ENCODE data around the gene ANTXR1.
"Not testable (repeated sequence)": the region's sequence is repeated elsewhere in the genome, so short reads cannot be mapped to it uniquely, and the experiment has no call there.

Gene ANTXR1

DNA sequence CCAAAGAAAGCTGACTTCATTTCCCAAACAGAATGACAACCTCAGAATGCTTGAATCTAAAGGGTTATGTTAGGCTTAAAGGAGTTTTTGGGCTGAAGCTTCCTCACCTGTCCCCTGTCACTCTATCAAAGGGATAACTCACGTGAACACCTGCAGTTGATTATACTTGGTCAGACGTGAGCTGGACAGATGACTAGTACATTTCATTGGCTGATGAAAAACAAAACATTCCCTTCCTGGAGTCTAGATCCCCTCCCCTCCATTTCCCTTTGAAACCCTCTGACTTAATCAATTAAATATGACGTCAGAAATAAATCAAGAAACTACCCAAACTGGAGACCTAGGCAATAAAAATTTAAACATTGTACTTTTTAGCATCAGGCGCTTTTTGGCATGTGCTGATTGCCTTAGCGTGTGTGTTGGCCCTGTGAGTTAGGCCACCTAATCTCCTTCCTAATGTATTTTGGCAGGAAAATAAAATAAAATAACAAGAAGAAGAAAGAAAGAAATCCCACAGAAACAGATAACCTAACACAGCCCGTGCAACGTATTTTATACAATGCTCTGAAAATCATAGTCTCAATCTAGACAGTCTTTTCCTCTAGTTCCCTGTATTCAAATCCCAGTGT is 159.0 kb downstream of the ANTXR1 start:
- Histone ChIP-seq H3K9me3 (ENCODE audit: control insufficient read depth, low read depth, low read length) (no peaks in the 10 kb centered on the region), H3K27ac (ENCODE audit: low read length) (no peak overlapping the region), H3K36me3 (ENCODE audit: control insufficient read depth, low read depth, low read length) (no peaks in the 10 kb centered on the region), H3K9ac (ENCODE audit: low read length) (no peak overlapping the region), H3K4me1 (ENCODE audit: control insufficient read depth, low read depth, low read length) (peaks cover 6% of the 10 kb centered on the region), H3K4me3 (ENCODE audit: low read length) (no peak overlapping the region), H3K27me3 (ENCODE audit: control insufficient read depth, insufficient read depth, low read length) (no peaks in the 10 kb centered on the region)

DNA sequence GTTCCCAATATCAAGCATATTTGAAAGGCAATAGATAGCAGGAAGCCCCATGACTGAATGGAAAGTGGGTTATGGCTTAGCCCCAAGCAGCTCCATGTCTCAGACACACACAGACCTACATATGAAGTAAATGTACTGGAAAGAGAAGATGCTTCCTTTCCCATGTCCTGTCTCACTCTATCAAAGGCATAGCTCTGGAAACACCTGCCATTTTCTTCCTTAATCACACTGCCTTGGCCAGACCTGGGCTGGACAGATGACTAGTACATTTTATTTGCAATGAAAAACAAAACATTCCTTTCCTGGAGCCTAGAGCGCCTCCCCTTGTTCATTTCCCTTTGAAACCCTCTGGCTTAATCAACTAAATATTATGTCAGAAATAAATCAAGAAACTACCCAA is 160.7 kb downstream of the ANTXR1 start:
- no peaks in the 10 kb centered on the region for H3K9me3 ChIP-seq (ENCODE audit: control insufficient read depth, low read depth, low read length)
- no peak overlapping the region for H3K27ac ChIP-seq (ENCODE audit: low read length)
- H3K4me3 ChIP-seq (ENCODE audit: low read length) = no peak overlapping the region

DNA sequence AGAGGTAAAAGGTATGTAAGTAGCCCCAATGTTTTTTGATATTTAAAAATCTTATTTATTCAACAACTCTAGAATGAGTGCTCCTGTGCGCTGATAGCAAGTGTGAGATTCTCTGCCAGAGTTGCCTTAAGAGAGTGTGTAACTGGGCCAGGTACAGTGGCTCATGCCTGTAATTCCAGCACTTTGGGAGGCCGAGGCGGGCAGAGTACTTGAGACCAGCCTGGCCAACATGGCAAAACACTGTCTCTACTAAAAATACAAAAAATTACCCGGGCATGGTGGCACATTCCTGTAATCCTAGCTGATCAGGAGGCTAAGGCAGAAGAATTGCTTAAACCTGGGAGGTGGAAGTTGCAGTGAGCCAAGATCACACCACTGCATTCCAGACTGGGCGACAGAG is 161.2 kb downstream of the ANTXR1 start:
- H3K9me3 ChIP-seq (ENCODE audit: control insufficient read depth, low read depth, low read length); H3K9ac ChIP-seq (ENCODE audit: low read length); H3K36me3 ChIP-seq (ENCODE audit: control insufficient read depth, low read depth, low read length); H3K27me3 ChIP-seq (ENCODE audit: control insufficient read depth, insufficient read depth, low read length); H3K4me3 ChIP-seq (ENCODE audit: low read length); H3K27ac ChIP-seq (ENCODE audit: low read length): not testable (repeated sequence)
- peaks cover 23% of the 10 kb centered on the region for H3K4me1 ChIP-seq (ENCODE audit: control insufficient read depth, low read depth, low read length)

More for the DNA sequence above, 160.7 kb downstream of the ANTXR1 start:
- Histone ChIP-seq H3K36me3 (ENCODE audit: control insufficient read depth, low read depth, low read length) (no peaks in the 10 kb centered on the region), H3K9ac (ENCODE audit: low read length) (no peak overlapping the region), H3K27me3 (ENCODE audit: control insufficient read depth, insufficient read depth, low read length) (no peaks in the 10 kb centered on the region), H3K4me1 (ENCODE audit: control insufficient read depth, low read depth, low read length) (peaks cover 20% of the 10 kb centered on the region)

DNA sequence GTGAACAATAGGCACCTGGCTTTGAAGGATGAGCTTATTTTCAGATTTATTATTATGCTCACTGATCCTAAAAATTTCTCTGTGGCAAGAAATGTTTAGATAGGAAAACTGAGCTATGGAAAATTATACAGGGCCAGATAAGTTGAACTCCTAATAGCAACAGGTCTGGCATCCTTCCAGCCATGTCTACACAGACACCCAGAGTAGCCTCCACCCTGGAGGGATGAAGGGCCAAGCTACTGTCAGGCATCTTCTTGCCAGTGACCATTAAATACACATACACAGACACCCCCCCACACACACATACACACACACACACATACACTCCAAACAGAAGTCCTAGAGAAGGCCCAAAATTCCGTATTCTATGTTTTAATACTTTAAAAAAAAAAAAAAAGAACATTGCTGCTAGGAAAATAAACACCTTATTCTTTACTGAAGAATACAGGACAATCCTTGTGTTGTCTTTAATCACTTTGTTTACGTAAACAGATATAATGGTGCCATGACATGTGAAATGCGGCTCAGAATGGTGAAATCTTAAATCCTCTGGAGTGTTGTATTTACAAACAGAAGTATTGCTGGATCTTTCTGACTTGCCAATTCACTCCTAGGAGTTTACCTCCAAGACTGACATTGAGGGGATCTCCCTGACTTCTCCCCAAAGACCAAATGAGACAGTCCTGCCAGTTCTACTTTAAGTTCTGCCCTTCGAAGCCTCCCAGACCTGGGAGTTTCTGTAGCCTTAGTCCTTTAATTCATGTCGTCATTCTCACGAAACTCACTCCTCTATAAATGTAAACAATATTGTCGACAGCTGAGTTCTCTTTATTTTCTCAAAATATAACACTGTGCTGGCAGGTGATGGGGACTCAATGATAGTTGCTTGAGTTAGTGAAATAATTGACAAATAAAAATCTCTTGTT is 163.1 kb downstream of the ANTXR1 start:
- Histone ChIP-seq H3K4me1 (ENCODE audit: control insufficient read depth, low read depth, low read length) (peaks cover 23% of the 10 kb centered on the region), H3K4me3 (ENCODE audit: low read length) (no peak overlapping the region), H3K27ac (ENCODE audit: low read length) (no peak overlapping the region), H3K9ac (ENCODE audit: low read length) (no peak overlapping the region), H3K27me3 (ENCODE audit: control insufficient read depth, insufficient read depth, low read length) (no peaks in the 10 kb centered on the region), H3K36me3 (ENCODE audit: control insufficient read depth, low read depth, low read length) (no peaks in the 10 kb centered on the region), H3K9me3 (ENCODE audit: control insufficient read depth, low read depth, low read length) (no peaks in the 10 kb centered on the region)

DNA sequence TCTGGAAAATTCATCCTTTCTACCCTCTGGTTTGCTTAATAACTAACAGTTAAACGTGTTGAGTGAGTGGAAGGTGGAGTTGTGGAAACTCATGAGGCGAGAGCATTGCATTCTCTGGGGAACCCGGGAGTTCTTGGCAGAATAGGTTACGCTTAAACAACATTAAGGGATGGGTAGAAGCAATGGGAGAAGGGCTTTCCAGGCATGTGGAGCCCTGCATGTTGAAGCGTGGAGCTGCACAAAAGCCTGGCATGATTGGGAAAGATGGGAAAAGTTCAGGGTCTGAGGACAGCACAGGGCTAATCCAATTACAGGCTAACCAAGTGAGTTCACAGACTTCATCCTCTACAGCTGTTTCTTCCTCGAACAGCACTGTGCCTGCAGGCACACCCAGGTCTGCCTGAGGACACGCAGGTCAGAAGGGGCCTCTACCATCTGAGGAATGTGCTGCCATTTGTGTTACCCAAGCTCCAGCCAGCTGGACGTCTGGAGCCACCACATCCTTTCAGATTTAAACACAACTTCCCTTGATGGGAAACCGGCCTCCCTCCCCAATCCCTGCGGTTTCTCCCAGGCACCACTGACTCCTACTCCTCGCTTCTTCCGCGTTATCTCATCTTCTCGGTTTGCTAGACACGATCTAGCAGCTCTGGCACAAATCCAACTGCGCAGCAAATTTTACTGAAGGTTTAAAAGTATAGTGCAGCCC is 164.2 kb downstream of the ANTXR1 start:
- Histone ChIP-seq H3K4me1 (ENCODE audit: control insufficient read depth, low read depth, low read length) (peaks cover 23% of the 10 kb centered on the region), H3K36me3 (ENCODE audit: control insufficient read depth, low read depth, low read length) (peaks cover 3% of the 10 kb centered on the region), H3K9me3 (ENCODE audit: control insufficient read depth, low read depth, low read length) (no peaks in the 10 kb centered on the region), H3K4me3 (ENCODE audit: low read length) (peak overlapping the region; percentile 17), H3K27ac (ENCODE audit: low read length) (peak overlapping the region; percentile 79), H3K27me3 (ENCODE audit: control insufficient read depth, insufficient read depth, low read length) (no peaks in the 10 kb centered on the region), H3K9ac (ENCODE audit: low read length) (peak overlapping the region; percentile 44)

DNA sequence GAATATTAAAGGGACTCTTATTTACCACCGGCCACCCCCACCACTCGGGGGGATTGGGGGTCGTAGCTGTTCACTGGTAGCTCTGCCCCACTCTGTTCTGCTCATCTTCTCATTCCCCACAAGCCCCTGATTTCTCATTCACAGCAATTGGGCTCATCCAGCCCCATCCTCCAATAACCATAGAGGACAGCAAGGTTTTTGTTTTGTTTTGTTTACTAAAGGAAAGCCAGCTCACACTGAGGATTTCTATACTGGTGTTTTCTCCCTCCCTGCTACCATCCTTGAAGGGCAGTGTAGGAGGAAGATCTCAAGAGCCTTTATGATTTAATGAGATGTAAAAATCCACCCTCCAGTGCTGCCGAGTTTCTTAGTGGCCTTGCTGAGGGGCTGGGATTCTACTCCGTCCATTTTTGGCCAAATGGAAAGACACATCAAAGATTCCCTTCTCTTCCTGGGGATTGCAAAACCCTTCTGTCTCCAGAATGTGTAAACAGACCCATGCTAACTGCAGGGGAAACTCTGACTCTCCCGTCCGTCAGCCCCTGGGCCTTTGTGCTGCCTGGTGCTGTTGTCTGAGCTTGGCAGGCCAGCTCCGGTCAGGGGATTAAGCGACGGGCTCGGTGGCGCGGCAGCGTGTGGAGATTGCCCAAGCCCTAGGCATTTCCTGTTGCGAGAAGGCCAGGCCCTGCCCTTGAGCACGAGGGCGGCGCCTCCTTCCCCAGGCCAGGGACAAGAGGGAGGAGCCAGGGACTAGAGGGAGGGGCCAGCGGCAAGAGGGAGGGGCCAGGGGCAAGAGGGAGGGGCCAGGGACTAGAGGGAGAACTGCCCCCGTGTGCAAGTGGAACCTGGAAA is 165.0 kb downstream of the ANTXR1 start:
- H3K4me3 ChIP-seq (ENCODE audit: low read length) = peak overlapping the region; percentile 17
- peak overlapping the region; percentile 79 for H3K27ac ChIP-seq (ENCODE audit: low read length)
- peak overlapping the region; percentile 44 for H3K9ac ChIP-seq (ENCODE audit: low read length)
- no peaks in the 10 kb centered on the region for H3K27me3 ChIP-seq (ENCODE audit: control insufficient read depth, insufficient read depth, low read length)
- no peaks in the 10 kb centered on the region for H3K9me3 ChIP-seq (ENCODE audit: control insufficient read depth, low read depth, low read length)
- peaks cover 10% of the 10 kb centered on the region for H3K36me3 ChIP-seq (ENCODE audit: control insufficient read depth, low read depth, low read length)
- H3K4me1 ChIP-seq (ENCODE audit: control insufficient read depth, low read depth, low read length) = peaks cover 23% of the 10 kb centered on the region

DNA sequence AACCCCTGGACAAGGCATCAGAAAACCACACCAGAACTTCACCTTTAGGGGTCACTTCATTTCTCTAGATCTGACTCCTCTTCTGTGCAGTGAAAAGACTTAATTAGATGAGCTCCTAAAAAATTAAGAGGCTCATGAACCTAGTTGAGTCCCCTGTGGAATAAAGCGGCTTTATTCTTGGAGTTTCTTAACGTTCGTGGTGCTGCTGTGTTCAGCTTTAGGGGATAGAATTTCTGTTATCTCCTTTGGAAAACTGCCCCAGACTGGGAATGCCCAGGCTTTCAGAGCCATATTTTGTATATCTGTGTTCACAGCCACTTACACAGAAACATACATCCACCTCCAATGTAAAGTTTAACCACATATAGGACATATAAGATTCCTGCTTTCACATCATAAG is 165.8 kb downstream of the ANTXR1 start:
- no peak overlapping the region for H3K9ac ChIP-seq (ENCODE audit: low read length)
- H3K4me3 ChIP-seq (ENCODE audit: low read length) = no peak overlapping the region
- H3K9me3 ChIP-seq (ENCODE audit: control insufficient read depth, low read depth, low read length) = no peaks in the 10 kb centered on the region
- H3K27me3 ChIP-seq (ENCODE audit: control insufficient read depth, insufficient read depth, low read length) = no peaks in the 10 kb centered on the region
- H3K27ac ChIP-seq (ENCODE audit: low read length) = no peak overlapping the region
- H3K4me1 ChIP-seq (ENCODE audit: control insufficient read depth, low read depth, low read length) = peaks cover 23% of the 10 kb centered on the region
- peaks cover 13% of the 10 kb centered on the region for H3K36me3 ChIP-seq (ENCODE audit: control insufficient read depth, low read depth, low read length)

DNA sequence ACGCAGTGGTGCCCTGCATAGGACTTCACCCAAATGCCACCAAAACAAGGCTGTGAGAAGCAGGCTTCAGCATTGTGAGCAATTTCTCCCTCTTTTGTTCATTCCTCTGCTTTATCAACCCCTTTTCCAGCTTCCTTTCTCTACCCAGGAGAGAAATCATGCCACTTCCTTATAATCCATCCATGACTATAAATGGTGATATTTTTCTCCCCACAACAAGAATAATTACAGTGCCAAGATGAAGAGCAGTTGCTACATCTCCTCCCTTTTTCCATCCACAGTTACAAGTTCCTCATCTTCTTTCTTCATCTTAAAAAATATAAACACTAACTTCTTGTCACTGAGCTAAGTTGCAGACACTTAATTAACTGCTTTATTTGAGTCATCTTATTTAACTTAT is 167.2 kb downstream of the ANTXR1 start:
- no peak overlapping the region for H3K27ac ChIP-seq (ENCODE audit: low read length)
- no peaks in the 10 kb centered on the region for H3K27me3 ChIP-seq (ENCODE audit: control insufficient read depth, insufficient read depth, low read length)
- peaks cover 21% of the 10 kb centered on the region for H3K36me3 ChIP-seq (ENCODE audit: control insufficient read depth, low read depth, low read length)
- no peak overlapping the region for H3K4me3 ChIP-seq (ENCODE audit: low read length)
- H3K9me3 ChIP-seq (ENCODE audit: control insufficient read depth, low read depth, low read length) = no peaks in the 10 kb centered on the region
- H3K4me1 ChIP-seq (ENCODE audit: control insufficient read depth, low read depth, low read length) = peaks cover 23% of the 10 kb centered on the region
- H3K9ac ChIP-seq (ENCODE audit: low read length) = no peak overlapping the region

DNA sequence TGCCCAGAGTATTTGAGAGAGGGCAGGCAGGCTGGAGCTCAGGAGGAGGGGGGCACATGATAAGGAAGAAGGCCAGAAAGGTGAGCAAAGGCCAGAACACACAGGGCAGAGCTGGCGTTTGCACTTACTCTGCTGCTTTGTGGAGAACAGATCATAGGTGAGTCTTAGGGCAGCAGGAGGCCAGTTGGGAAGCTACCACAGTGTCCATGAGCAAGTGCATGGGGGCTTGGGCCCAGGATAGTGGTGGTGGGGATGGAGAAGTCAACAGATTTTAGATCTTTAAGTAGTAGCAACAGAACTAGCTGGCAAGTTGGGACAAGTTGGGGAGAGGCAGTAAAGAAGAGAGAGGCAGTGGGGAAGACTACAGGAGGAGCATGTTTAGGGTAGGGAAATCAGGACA is 168.0 kb downstream of the ANTXR1 start:
- Histone ChIP-seq H3K4me3 (ENCODE audit: low read length) (no peak overlapping the region), H3K4me1 (ENCODE audit: control insufficient read depth, low read depth, low read length) (peaks cover 23% of the 10 kb centered on the region), H3K27me3 (ENCODE audit: control insufficient read depth, insufficient read depth, low read length) (no peaks in the 10 kb centered on the region), H3K27ac (ENCODE audit: low read length) (no peak overlapping the region), H3K36me3 (ENCODE audit: control insufficient read depth, low read depth, low read length) (peaks cover 23% of the 10 kb centered on the region), H3K9ac (ENCODE audit: low read length) (no peak overlapping the region), H3K9me3 (ENCODE audit: control insufficient read depth, low read depth, low read length) (no peaks in the 10 kb centered on the region)

DNA sequence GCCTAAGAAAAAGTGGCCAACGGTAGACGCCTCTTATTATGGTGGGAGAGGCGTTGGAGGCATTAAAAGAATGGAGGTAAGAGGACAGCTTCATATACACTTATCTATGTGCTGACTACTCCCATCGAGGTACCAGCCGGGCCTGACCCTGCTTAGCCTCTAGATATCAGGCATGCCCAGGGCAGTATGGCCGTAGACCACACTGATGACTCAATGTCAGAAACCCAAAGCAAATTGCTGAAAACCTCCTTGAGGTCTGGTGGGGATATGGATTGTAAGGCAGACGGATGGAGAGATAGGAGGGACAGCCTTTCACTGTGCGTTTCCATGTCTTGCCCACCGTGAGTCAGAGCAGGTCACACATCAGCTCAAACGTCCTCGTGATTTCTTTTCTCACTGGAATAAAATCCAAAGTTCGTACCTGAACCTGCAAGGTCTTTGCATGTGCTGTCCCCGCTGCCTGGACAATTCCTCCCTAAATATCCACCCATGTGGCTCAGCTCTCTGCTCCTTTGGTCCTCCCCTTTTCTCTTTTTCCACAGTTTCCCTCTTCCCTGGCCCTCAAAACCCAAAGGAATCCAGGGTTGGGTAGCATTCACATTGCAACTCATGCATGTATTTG is 168.9 kb downstream of the ANTXR1 start:
- H3K4me1 ChIP-seq (ENCODE audit: control insufficient read depth, low read depth, low read length) = peaks cover 18% of the 10 kb centered on the region
- H3K27me3 ChIP-seq (ENCODE audit: control insufficient read depth, insufficient read depth, low read length) = no peaks in the 10 kb centered on the region
- no peaks in the 10 kb centered on the region for H3K9me3 ChIP-seq (ENCODE audit: control insufficient read depth, low read depth, low read length)
- H3K36me3 ChIP-seq (ENCODE audit: control insufficient read depth, low read depth, low read length) = peaks cover 26% of the 10 kb centered on the region
- H3K9ac ChIP-seq (ENCODE audit: low read length) = no peak overlapping the region
- no peak overlapping the region for H3K4me3 ChIP-seq (ENCODE audit: low read length)
- H3K27ac ChIP-seq (ENCODE audit: low read length) = no peak overlapping the region
